Measurements from ENCODE around the gene HOXD9.

The HOXD9 gene

GRCh38 chr2:176157499-176158185 is 35.1 kb downstream of the HOXD9 start:
- TF ChIP-seq YY1 (IDR thresholded peaks at IDR 0.05; ENCODE audit: low read depth) (no peak), REST (IDR thresholded peaks at IDR 0.05; ENCODE audit: low read depth) (no peak), TCF12 (IDR thresholded peaks at IDR 0.05; ENCODE audit: low read depth) (no peak), CREB1 (IDR thresholded peaks at IDR 0.05; ENCODE audit: low read depth) (no peak), TAF1 (IDR thresholded peaks at IDR 0.05; ENCODE audit: low read depth) (no peak), RAD21 (IDR thresholded peaks at IDR 0.05; ENCODE audit: low read depth) (no peak), ZBTB7A (IDR thresholded peaks at IDR 0.05; ENCODE audit: low read depth) (no peak), USF1 (IDR thresholded peaks at IDR 0.05) (no peak), FOXM1 (IDR thresholded peaks at IDR 0.05; ENCODE audit: borderline replicate concordance, low read depth) (no peak)

GRCh38 chr2:176158186-176158591 is 35.7 kb downstream of the HOXD9 start:
- TF ChIP-seq ZBTB7A (IDR thresholded peaks at IDR 0.05; ENCODE audit: low read depth) (no peak), TAF1 (IDR thresholded peaks at IDR 0.05; ENCODE audit: low read depth) (no peak), USF1 (IDR thresholded peaks at IDR 0.05) (no peak), EP300 (IDR thresholded peaks at IDR 0.05; ENCODE audit: borderline replicate concordance) (no peak), TEAD4 (IDR thresholded peaks at IDR 0.05) (no peak), RAD21 (IDR thresholded peaks at IDR 0.05; ENCODE audit: low read depth) (no peak), FOXM1 (IDR thresholded peaks at IDR 0.05; ENCODE audit: borderline replicate concordance, low read depth) (no peak), CREB1 (IDR thresholded peaks at IDR 0.05; ENCODE audit: low read depth) (no peak), NFIC (IDR thresholded peaks at IDR 0.05) (no peak), REST (IDR thresholded peaks at IDR 0.05; ENCODE audit: low read depth) (no peak)

GRCh38 chr2:176158855-176159662 is 36.5 kb downstream of the HOXD9 start:
- TF ChIP-seq USF1 (IDR thresholded peaks at IDR 0.05) (no peak), REST (IDR thresholded peaks at IDR 0.05; ENCODE audit: low read depth) (no peak), NFIC (IDR thresholded peaks at IDR 0.05) (no peak), FOXM1 (IDR thresholded peaks at IDR 0.05; ENCODE audit: borderline replicate concordance, low read depth) (no peak), TEAD4 (IDR thresholded peaks at IDR 0.05) (no peak), RAD21 (IDR thresholded peaks at IDR 0.05; ENCODE audit: low read depth) (no peak), EGR1 (IDR thresholded peaks at IDR 0.05) (no peak), CREB1 (IDR thresholded peaks at IDR 0.05; ENCODE audit: low read depth) (no peak), MAX (IDR thresholded peaks at IDR 0.05) (no peak), TCF12 (IDR thresholded peaks at IDR 0.05; ENCODE audit: low read depth) (no peak), ZBTB7A (IDR thresholded peaks at IDR 0.05; ENCODE audit: low read depth) (no peak), TAF1 (IDR thresholded peaks at IDR 0.05; ENCODE audit: low read depth) (no peak), CEBPB (IDR thresholded peaks at IDR 0.05) (no peak), YY1 (IDR thresholded peaks at IDR 0.05; ENCODE audit: low read depth) (no peak), EP300 (IDR thresholded peaks at IDR 0.05; ENCODE audit: borderline replicate concordance) (no peak)

Measured in Ishikawa (cell line).